HG02588 (cell line): ENCODE data around the gene ISOC2.
"Not testable (repeated sequence)": the region's sequence is repeated elsewhere in the genome, so short reads cannot be mapped to it uniquely, and the experiment has no call there.

Experiments used
- ATAC-seq: cut with Tn5 transposase; IDR thresholded peaks from one replicate; pipeline ENCODE4 v1.9.1; 2021; ENCODE audit warnings: mild to moderate bottlenecking, moderate library complexity; ENCODE audit not compliant: unreplicated experiment

The ISOC2 gene

DNA sequence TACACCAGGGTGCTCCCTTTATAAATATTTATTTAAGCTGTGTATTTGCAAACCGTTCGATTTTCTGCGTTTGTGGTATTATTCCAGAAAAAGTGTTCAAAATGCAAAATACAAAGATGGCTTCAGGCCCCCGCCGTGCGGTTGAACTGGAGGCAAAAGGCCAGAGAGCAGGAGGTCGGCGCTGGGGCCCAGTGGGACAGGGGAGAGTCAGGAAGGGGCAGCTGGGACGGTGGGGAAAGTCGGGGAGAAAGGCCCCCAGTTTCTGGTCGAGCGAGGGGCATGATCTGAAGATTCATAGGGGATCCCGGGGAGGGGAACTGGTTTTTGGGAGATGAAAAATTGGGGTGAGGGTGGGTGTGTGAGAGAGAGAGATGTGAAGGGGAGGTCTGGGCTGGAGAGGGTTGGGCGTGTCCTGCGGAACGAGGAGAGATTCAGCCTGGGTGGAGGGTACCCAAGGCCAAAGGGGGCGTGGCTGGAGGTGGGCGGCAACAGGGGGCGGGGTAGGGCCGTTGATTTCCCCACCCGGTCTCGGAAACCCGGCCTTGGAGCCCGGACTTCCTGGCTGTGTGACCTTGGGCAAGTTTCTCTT, 678 bp downstream of the ISOC2 start:
- ATAC-seq: no peak

GRCh38 chr19:55459950-55460657, 1.3 kb downstream of the ISOC2 start:
- no peak for ATAC-seq

DNA sequence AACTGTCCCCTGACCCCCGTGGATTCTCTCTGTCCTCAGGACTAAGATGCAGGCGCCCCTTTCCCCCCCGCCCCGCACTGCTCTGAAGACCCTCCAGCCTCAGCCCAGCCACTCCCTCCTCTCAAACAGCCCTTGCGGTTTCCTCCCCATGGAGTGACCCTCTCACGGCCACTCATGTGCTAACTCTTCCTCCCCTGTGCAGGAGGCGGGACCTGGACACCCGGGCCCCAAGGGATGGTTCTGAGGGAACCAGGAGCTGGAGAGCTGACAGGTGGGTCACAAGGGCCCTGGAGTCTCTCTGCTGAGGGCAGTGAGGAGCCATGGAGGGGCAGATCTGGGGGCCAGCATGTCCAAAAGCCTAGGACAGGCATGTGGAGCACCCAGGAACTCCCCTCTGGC, 1.9 kb downstream of the ISOC2 start:
- ATAC-seq: no peak

DNA sequence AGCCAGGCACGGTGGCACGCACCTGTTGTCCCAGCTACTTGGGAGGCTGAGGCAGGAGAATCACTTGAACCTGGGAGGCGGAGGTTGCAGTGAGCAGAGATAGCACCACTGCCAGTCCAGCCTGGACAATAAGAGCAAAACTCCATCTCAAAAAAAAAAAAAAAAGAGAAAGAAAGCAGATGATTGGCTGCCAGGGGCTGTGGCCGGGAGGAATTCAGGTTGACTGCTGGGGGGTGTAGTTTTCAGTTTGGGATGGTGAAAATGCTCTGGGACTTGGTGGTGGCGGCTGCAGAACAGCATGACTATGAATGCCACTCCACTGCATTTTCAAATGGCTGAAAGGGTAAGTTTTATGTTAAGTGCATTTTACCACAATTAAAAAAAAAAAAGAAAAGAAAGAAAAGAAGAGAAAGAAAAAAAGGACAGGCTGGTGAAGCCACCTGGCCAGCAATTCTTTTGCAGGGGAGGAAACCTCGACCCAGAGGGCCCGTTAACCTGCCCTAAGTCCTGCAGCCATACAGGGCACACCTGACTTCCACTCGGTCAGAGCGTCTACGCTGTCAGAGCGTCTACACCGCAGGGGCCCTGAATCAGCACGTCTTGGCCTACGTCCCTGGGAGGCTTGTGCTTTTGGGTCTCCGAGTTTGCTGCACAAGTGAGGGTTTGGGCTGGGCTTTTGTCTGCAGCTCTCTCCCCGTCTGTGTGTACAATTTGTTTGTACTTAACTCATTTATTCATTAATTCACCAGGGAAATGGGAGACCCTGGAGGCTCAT, 3.6 kb downstream of the ISOC2 start:
- ATAC-seq: no peak

DNA sequence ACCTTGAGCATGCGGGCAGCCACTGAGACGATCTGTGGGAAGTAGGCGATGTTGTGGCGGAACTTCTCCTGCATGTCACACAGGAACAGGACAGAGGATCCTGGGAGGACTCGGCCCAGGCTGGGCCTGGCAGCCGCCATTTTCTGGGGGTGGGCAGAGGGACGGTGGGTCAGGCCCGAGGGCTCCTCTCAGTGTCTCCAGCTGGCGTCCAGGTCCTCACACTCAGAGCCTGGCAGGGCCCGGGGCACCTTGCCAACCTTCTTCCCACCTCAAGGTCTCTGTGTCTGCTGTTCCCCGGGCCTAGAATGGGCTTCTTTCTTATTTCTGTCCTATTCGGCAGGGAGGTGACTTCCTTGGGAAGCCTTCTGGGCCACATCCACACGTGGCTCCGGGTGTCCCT, 5.1 kb downstream of the ISOC2 start:
- no peak for ATAC-seq

GRCh38 chr19:55455576-55456235, 5.7 kb downstream of the ISOC2 start:
- no peak for ATAC-seq

DNA sequence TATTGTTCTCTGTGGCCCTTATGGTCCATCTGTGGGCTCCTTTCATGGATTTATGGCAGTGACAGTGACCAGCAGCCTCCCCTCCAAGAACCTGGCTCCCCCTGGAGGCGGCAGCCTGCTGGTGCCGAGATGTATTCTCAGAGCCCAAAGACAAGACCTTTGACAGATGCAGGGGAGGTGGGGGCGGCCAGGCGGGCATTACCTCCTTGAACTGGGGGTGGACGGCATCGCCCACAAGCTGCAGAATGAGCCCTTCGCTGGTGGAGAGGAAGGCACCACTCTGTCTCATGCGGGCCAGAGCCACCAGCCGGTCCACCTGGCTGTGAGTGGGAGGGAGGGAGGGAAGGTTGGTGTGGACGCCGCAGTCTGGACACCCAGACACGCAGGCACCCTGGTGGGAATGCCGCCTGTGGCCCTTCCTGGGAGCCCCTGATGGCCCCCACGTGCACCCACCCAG, 6.6 kb downstream of the ISOC2 start:
- no peak for ATAC-seq

DNA sequence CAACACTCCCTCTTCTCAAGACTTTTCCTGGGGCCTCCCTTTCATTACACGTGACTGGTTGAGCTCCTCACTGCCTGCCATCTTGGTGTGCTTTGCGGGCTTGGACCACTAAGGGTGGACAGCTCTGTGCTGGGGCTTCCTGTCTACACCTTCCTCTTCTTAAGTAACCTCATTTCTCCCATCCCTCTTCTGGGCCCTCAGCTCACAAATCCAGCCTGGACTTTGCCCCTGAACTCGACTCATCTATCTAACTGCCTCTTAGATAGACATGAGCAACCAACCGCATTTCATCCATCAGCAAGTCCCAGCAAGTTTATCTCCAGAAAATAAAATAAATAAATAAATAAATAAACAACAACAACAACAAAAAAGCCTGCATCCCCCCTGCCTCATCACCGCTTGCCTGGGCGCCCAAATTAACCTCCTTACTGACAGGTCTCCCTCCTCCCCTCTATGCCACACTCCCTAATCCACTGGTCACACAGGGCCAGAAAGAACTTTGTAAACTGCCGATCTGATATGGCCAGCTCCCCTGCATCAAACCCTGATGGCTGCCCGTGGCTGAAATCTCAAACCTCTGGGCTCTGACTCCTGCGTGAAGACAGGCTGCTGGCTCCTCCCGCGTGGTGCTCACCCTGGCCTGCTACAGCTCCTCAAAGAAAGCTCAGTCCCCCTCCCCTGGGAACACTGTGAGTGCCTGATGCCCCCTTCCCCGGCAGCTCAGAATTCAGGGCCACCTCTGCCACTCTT, 7.8 kb downstream of the ISOC2 start:
- ATAC-seq: no peak

DNA sequence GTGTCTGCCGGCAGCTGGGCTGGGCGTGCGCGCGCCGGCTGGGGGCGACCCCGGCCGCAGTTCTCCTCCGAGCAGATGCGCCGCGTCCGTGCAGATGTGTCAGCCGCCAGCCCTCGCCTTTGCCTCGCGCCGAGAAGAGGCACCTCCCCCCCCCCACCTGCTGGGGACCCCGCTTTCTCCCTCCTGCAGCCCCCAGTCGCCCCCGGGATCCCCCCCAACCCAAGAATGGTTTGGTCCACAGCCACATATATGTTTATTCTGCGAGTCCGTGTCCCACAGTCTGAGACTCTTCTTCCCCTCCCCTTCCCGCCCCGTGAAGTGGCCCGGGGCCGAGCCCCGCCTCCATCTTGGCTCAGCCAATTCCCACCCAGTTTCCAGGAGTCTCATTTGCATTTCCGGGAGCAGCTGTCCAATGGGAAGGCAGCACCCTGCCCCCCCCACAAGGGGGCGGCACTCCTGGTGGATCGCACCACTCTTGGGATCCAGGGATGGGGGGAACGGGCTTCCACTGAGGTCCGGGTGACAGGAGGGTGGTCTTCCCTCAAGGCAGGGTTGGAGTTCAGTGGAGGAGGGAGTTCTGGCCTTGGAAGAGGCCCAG, 8.6 kb downstream of the ISOC2 start:
- ATAC-seq: no peak

- no peak for ATAC-seq
Observed at GRCh38 chr19:55451965-55452748, 9.3 kb downstream of the ISOC2 start.

DNA sequence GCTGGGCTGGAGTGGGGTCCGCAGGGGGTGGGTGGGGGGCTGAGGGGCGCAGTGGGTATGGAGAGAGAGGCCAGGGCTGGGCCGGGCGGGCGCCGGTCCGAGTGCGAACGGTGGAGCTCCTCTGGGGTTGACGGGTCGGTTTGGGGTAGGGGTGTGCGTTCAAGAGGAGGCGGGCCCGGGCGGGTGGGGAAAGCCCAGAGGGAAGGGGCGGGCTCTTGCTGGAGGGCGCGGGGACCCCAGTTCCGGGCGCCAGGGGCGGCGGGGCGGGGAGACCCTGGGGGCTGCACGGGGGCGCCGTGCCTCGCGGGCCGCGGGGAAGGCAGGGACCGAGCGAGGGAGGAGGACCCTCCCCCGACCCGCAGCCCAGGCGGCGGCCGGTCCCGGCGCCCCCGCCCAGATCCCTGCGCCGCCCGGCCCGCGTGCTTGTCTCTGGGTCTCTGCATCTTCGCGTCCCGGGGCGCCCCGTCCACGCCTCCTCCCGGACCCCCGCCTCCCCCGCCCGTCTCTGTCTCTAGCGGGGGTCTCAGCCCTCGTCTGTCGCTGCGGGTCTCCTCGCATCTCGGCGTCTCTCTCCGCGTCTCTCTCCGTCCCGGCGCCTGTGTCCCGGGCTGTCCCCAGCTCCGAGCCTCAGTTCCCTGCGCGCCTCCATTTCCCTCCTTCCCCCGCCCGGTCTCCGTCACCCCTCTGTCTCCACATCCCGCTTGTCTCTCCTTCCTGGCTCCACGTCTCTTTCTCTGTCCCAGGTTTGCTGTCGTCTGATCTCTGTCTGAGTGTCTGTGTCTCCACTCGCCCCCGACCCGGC, 10.1 kb downstream of the ISOC2 start:
- no peak for ATAC-seq

GRCh38 chr19:55449469-55449868, 12.0 kb downstream of the ISOC2 start:
- ATAC-seq: no peak

GRCh38 chr19:55448175-55448490, 13.3 kb downstream of the ISOC2 start:
- not testable (repeated sequence) for ATAC-seq

DNA sequence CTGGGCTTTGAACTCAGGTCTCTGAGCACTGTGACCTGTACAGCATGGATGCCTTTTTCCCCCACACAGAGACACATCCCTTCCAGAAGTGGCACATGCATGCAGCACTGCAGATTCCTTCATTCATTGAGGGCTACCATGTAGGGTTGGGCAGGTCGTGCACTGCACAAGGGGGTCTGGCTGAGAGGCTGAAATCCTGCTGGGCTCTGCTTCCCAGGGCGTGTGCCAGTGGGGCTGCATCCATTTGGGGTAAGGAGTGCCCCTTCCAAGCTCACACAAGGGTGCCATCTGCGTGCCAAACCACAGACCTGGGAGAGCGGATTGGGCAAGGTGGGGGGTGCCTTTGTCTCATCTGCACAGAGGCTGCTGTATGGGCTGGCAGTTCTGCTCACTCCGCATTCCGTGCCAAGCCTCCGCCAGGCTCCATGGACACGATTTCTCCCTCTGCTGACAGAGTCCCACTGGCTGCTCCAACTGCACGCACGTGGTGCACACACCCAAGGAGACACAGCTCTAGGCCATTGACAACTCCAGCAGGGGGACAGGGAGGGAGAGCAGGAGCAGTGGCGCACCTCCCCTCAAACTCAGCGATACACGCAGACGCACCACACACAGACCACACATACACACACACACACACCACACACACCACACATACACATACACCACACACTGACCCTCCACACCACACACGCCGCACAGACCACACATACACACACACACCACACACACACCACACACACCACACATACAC, 13.8 kb downstream of the ISOC2 start:
- no peak for ATAC-seq

DNA sequence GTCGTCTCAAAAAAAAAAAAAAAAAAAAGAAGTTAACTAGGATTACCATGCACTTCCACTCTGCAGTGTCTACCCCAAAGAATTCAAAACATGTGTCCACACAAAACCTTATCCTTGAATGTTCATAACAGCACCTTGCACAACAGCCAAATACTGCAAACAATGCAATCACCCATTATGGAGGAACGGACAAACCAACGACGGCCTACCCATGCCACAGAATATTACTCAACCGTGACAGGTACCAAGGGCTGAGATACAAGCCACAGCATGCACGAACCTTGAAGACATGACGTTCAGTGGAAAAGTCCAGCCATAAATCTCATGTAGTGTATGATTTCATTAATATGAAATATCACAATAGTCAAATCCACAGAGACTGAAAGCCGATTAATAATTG, 15.4 kb downstream of the ISOC2 start:
- no peak for ATAC-seq

- ATAC-seq: no peak
Observed at GRCh38 chr19:55444646-55445045, 16.8 kb downstream of the ISOC2 start.

- ATAC-seq: no peak
Observed at GRCh38 chr19:55443824-55444480, 17.5 kb downstream of the ISOC2 start.
